ENCODE data around the gene MORN1. TPM values are rescaled to one million over a fixed set of nuclear protein-coding genes. Genes with fewer than 3 reads are reported as not detected.

The MORN1 gene
- total and polyA plus RNA-seq, 2 donors, result 5.7 to 6.4 TPM

DNA sequence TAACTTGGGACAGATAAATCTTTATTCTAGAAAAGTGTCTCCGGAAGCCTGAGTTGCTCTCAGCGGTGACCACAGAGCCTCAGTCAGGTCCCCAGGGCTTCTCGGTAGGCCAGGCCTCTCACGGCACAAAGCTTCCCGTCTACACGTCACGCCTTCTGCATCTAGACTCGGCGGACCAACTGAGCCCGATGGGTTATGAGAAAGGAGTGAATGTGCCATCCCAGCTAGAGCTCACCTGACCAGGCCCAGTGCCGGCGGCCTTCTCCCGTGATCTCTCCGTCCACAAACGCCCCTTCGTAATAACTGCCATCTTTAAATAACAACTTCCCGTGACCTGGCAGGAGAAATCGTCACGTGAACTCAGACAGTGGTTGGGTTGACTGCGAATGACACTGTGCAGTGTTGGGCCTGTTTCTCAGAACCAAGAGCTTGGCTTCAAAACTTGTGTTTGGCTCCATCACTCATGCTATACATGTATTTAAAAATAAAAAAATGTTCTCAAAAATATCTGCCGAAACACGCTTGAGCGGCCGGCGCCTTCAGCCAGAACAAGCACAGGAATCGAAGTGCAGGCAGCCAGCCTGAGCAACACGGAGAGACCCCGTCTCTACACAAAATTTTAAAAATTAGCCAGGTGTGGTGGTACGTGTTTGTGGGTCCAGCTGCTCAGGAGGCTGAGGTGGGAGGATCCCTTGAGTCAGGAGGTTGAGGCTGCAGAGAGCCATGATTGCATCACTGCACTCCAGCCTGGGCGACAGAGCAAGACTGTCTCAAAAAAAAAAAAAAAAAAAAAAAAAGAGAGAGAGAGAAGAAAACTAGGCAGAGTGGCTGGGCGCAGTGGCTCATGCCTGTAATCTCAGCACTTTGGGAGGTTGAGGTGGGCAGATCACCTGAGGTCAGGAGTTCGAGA lies 3.1 kb downstream of the MORN1 start:
- no peak overlapping the region for H3K27ac ChIP-seq (ENCODE audit: low read depth in 1 of 2, low read length in 1 of 2)
- H3K27me3 ChIP-seq (ENCODE audit: control insufficient read depth in 2 of 2, insufficient read depth in 1 of 2, low read length in 1 of 2), result no peaks in the 10 kb centered on the region
- no peak for DNase-seq (ENCODE audit: low read depth in 6 of 9, low spot score in 9 of 9)
- 97% methylated on average over 32 of the region's 32 CpGs for WGBS
- no peak overlapping the region for H3K4me3 ChIP-seq (ENCODE audit: low read length in 2 of 2)
- peaks cover 11 to 17% of the 10 kb centered on the region in 2 donors for H3K36me3 ChIP-seq (ENCODE audit: control insufficient read depth in 2 of 2, insufficient read depth in 2 of 2, low read length in 1 of 2)
- no peaks in the 10 kb centered on the region for H3K9me3 ChIP-seq (ENCODE audit: control insufficient read depth in 2 of 2, insufficient read depth in 1 of 2, low read length in 1 of 2)
- H3K4me1 ChIP-seq (ENCODE audit: control insufficient read depth in 2 of 2, insufficient read depth in 2 of 2, low read length in 2 of 2), result peaks cover 19 to 22% of the 10 kb centered on the region in 2 donors

GRCh38 chr1:2386636-2387611 lies 4.4 kb downstream of the MORN1 start:
- DNase-seq (ENCODE audit: low read depth in 6 of 9, low spot score in 9 of 9), result no peak
- Histone ChIP-seq H3K9me3 (ENCODE audit: control insufficient read depth in 2 of 2, insufficient read depth in 1 of 2, low read length in 1 of 2) (no peaks in the 10 kb centered on the region), H3K4me1 (ENCODE audit: control insufficient read depth in 2 of 2, insufficient read depth in 2 of 2, low read length in 2 of 2) (peaks cover 12 to 15% of the 10 kb centered on the region in 2 donors), H3K36me3 (ENCODE audit: control insufficient read depth in 2 of 2, insufficient read depth in 2 of 2, low read length in 1 of 2) (peaks cover 8 to 14% of the 10 kb centered on the region in 2 donors), H3K27me3 (ENCODE audit: control insufficient read depth in 2 of 2, insufficient read depth in 1 of 2, low read length in 1 of 2) (no peaks in the 10 kb centered on the region), H3K4me3 (ENCODE audit: low read length in 2 of 2) (no peak overlapping the region), H3K27ac (ENCODE audit: low read depth in 1 of 2, low read length in 1 of 2) (no peak overlapping the region)
- 99% methylated on average over 30 of the region's 30 CpGs for WGBS

DNA sequence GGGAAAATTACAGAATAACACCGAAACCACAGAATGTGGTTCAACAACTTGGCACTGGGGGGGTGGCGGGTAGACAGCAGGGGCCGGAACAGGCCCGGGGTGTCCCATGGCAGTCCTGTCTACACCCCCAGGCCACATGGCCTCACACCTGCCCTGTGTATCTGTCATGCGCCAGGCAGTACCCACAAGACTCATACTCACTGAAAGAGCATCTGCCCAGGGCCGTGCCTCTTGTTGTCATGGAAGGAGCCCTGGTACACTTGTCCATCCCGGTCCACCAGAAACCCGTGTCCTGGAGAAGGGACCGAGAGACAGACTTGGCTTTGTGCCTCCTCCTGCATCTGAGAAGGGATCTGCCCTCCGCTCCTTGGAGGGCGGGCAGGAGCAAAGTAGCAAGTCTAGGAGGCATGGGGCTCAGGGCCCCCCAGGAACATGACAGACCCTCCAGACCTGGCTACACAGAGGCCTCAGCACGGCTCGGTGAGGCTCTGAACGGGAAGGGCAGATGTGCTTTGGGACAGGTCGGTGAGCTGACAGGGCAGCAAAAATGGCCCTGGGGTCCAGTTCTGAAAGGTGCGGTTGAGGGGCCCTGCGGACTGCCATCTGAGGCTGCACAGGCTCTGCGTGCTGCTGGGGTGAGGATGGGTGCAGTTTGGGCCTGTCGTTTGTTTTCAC lies 5.6 kb downstream of the MORN1 start:
- Histone ChIP-seq H3K36me3 (ENCODE audit: control insufficient read depth in 2 of 2, insufficient read depth in 2 of 2, low read length in 1 of 2) (peaks cover 8 to 14% of the 10 kb centered on the region in 2 donors), H3K4me1 (ENCODE audit: control insufficient read depth in 2 of 2, insufficient read depth in 2 of 2, low read length in 2 of 2) (peaks cover 10 to 17% of the 10 kb centered on the region in 2 donors), H3K4me3 (ENCODE audit: low read length in 2 of 2) (no peak overlapping the region), H3K27ac (ENCODE audit: low read depth in 1 of 2, low read length in 1 of 2) (no peak overlapping the region), H3K27me3 (ENCODE audit: control insufficient read depth in 2 of 2, insufficient read depth in 1 of 2, low read length in 1 of 2) (no peaks in the 10 kb centered on the region), H3K9me3 (ENCODE audit: control insufficient read depth in 2 of 2, insufficient read depth in 1 of 2, low read length in 1 of 2) (no peaks in the 10 kb centered on the region)
- no peak for DNase-seq (ENCODE audit: low read depth in 6 of 9, low spot score in 9 of 9)
- 98% methylated on average over 19 of the region's 19 CpGs for WGBS

- Histone ChIP-seq H3K4me3 (ENCODE audit: low read length in 2 of 2) (no peak overlapping the region), H3K36me3 (ENCODE audit: control insufficient read depth in 2 of 2, insufficient read depth in 2 of 2, low read length in 1 of 2) (peaks cover 8 to 14% of the 10 kb centered on the region in 2 donors), H3K9me3 (ENCODE audit: control insufficient read depth in 2 of 2, insufficient read depth in 1 of 2, low read length in 1 of 2) (no peaks in the 10 kb centered on the region), H3K27ac (ENCODE audit: low read depth in 1 of 2, low read length in 1 of 2) (no peak overlapping the region), H3K27me3 (ENCODE audit: control insufficient read depth in 2 of 2, insufficient read depth in 1 of 2, low read length in 1 of 2) (no peaks in the 10 kb centered on the region), H3K4me1 (ENCODE audit: control insufficient read depth in 2 of 2, insufficient read depth in 2 of 2, low read length in 2 of 2) (peaks cover 3 to 10% of the 10 kb centered on the region in 2 donors)
- DNase-seq (ENCODE audit: low read depth in 6 of 9, low spot score in 9 of 9), result no peak
- 96% methylated on average over 41 of the region's 41 CpGs for WGBS
Measured at GRCh38 chr1:2384941-2385481, 6.3 kb downstream of the MORN1 start.

GRCh38 chr1:2384130-2384860 lies 7.1 kb downstream of the MORN1 start:
- no peak overlapping the region for H3K27ac ChIP-seq (ENCODE audit: low read depth in 1 of 2, low read length in 1 of 2)
- H3K36me3 ChIP-seq (ENCODE audit: control insufficient read depth in 2 of 2, insufficient read depth in 2 of 2, low read length in 1 of 2), result peaks cover 8 to 14% of the 10 kb centered on the region in 2 donors
- no peaks in the 10 kb centered on the region for H3K27me3 ChIP-seq (ENCODE audit: control insufficient read depth in 2 of 2, insufficient read depth in 1 of 2, low read length in 1 of 2)
- peaks cover 0 to 8% of the 10 kb centered on the region in 2 donors for H3K4me1 ChIP-seq (ENCODE audit: control insufficient read depth in 2 of 2, insufficient read depth in 2 of 2, low read length in 2 of 2)
- no peak for DNase-seq (ENCODE audit: low read depth in 6 of 9, low spot score in 9 of 9)
- H3K9me3 ChIP-seq (ENCODE audit: control insufficient read depth in 2 of 2, insufficient read depth in 1 of 2, low read length in 1 of 2), result no peaks in the 10 kb centered on the region
- no peak overlapping the region for H3K4me3 ChIP-seq (ENCODE audit: low read length in 2 of 2)
- WGBS, result 98% methylated on average over 21 of the region's 21 CpGs

GRCh38 chr1:2383576-2383975 lies 7.8 kb downstream of the MORN1 start:
- no peak for DNase-seq (ENCODE audit: low read depth in 6 of 9, low spot score in 9 of 9)
- WGBS, result 96% methylated on average over 14 of the region's 14 CpGs

DNA sequence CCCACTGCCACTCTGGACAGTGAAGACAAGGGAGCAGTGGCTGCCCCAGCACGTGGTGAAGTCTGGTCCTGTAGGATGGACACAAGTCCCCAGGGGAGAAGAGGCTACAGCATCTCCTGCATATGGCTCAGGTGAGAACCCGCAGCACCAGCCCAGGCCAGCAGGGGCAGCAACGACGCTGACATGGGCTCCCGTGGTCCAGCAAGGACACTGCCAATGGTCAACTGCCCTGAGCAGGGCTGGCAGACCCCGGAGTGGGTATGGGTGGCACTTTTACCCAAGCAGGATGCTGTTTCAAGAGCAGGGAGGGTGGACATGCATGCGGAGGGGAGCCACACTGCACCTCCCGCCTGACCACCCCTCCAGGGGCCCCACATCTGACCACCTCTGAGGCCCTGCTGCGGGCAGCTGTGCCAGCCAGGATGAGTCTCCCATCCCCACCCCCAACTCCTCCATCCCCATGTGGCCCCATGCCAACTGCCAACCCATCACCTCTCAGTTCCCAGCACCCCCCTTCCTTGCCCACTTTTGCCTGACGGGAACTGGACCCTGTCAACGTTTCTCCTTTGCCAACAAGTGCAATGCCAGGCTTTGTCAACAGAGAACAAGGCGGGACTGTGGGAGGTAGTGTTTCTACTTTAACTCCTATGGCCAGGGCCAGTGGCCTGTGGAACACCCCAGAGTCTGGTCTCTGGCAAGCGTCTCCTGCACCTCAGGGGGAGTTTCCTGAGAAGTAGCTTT lies 8.6 kb downstream of the MORN1 start:
- Histone ChIP-seq H3K27me3 (ENCODE audit: control insufficient read depth in 2 of 2, insufficient read depth in 1 of 2, low read length in 1 of 2) (no peaks in the 10 kb centered on the region), H3K27ac (ENCODE audit: low read depth in 1 of 2, low read length in 1 of 2) (no peak overlapping the region), H3K9me3 (ENCODE audit: control insufficient read depth in 2 of 2, insufficient read depth in 1 of 2, low read length in 1 of 2) (no peaks in the 10 kb centered on the region), H3K4me3 (ENCODE audit: low read length in 2 of 2) (no peak overlapping the region), H3K36me3 (ENCODE audit: control insufficient read depth in 2 of 2, insufficient read depth in 2 of 2, low read length in 1 of 2) (peaks cover 3 to 10% of the 10 kb centered on the region in 2 donors), H3K4me1 (ENCODE audit: control insufficient read depth in 2 of 2, insufficient read depth in 2 of 2, low read length in 2 of 2) (peaks cover 0 to 8% of the 10 kb centered on the region in 2 donors)
- peak in 1 of 9 donors; percentile 11 for DNase-seq (ENCODE audit: low read depth in 6 of 9, low spot score in 9 of 9)
- WGBS, result 67% methylated on average over 13 of the region's 13 CpGs

More at GRCh38 chr1:2383576-2383975, 7.8 kb downstream of the MORN1 start:
- Histone ChIP-seq H3K36me3 (ENCODE audit: control insufficient read depth in 2 of 2, insufficient read depth in 2 of 2, low read length in 1 of 2) (peaks cover 8 to 14% of the 10 kb centered on the region in 2 donors), H3K4me1 (ENCODE audit: control insufficient read depth in 2 of 2, insufficient read depth in 2 of 2, low read length in 2 of 2) (peaks cover 0 to 8% of the 10 kb centered on the region in 2 donors), H3K4me3 (ENCODE audit: low read length in 2 of 2) (no peak overlapping the region), H3K27me3 (ENCODE audit: control insufficient read depth in 2 of 2, insufficient read depth in 1 of 2, low read length in 1 of 2) (no peaks in the 10 kb centered on the region), H3K27ac (ENCODE audit: low read depth in 1 of 2, low read length in 1 of 2) (no peak overlapping the region), H3K9me3 (ENCODE audit: control insufficient read depth in 2 of 2, insufficient read depth in 1 of 2, low read length in 1 of 2) (no peaks in the 10 kb centered on the region)
